NT2/D1 (cell line): Measurements from ENCODE around the gene MMP15.

ENCODE experiments used
- DNase-seq: peaks from one replicate; pipeline ENCODE4 v3.0.0-alpha.2; 2011; ENCODE audit warnings: low read depth, low spot score
- H3K27me3 ChIP-seq: 2 replicates; pipeline ENCODE4 v1.6.0; 2011; ENCODE audit warnings: mild to moderate bottlenecking; ENCODE audit not compliant: insufficient read length, insufficient read depth
- H3K36me3 ChIP-seq: 2 replicates; pipeline ENCODE4 v1.6.1; 2011; ENCODE audit warnings: mild to moderate bottlenecking, low read length, mixed read lengths; ENCODE audit not compliant: insufficient read depth, insufficient read length
- H3K4me1 ChIP-seq: 2 replicates; pipeline ENCODE4 v1.5.1; 2011; ENCODE audit not compliant: insufficient read depth, insufficient read length
- H3K4me3 ChIP-seq: 2 replicates; pipeline ENCODE4 v1.5.1; 2011; ENCODE audit warnings: low read depth; ENCODE audit not compliant: insufficient read length
- H3K9ac ChIP-seq: 2 replicates; pipeline ENCODE4 v1.6.0; 2011; ENCODE audit warnings: low read depth; ENCODE audit not compliant: insufficient read length
- H3K9me3 ChIP-seq: 2 replicates; pipeline ENCODE4 v1.5.1; 2011; ENCODE audit warnings: mild to moderate bottlenecking, low read length; ENCODE audit not compliant: insufficient read depth
- SUZ12 ChIP-seq: IDR thresholded peaks from 2 replicates; pipeline ENCODE4 v1.6.1; 2011; ENCODE audit not compliant: insufficient read length, insufficient read depth; ENCODE audit errors: extremely low read depth
- YY1 ChIP-seq: IDR thresholded peaks from 2 replicates; pipeline ENCODE4 v1.6.1; 2011; ENCODE audit not compliant: insufficient read length, insufficient read depth
- ZNF274 ChIP-seq: IDR thresholded peaks from 2 replicates; pipeline ENCODE4 v1.6.1; 2011; ENCODE audit warnings: mild to moderate bottlenecking, low read depth, low read length

Gene MMP15

GRCh38 chr16:58082381-58082780, 56.8 kb downstream of the MMP15 start:
- Histone ChIP-seq H3K4me3 (no peak overlapping the region), H3K9ac (no peak overlapping the region), H3K27me3 (no peaks in the 10 kb centered on the region), H3K4me1 (peaks cover 16% of the 10 kb centered on the region), H3K36me3 (no peaks in the 10 kb centered on the region), H3K9me3 (no peaks in the 10 kb centered on the region)
- no peak for TF ChIP-seq YY1
- TF ChIP-seq ZNF274: no peak
- no peak for TF ChIP-seq SUZ12
- DNase-seq: no peak

GRCh38 chr16:58084635-58085034, 59.1 kb downstream of the MMP15 start:
- TF ChIP-seq SUZ12: no peak
- no peak for TF ChIP-seq YY1
- no peak for TF ChIP-seq ZNF274
- no peak for DNase-seq

GRCh38 chr16:58085171-58085570, 59.6 kb downstream of the MMP15 start:
- TF ChIP-seq ZNF274 (no peak), YY1 (no peak), SUZ12 (no peak)
- no peak for DNase-seq
- Histone ChIP-seq H3K36me3 (no peaks in the 10 kb centered on the region), H3K9ac (no peak overlapping the region), H3K4me3 (no peak overlapping the region), H3K27me3 (no peaks in the 10 kb centered on the region), H3K4me1 (peaks cover 25% of the 10 kb centered on the region), H3K9me3 (no peaks in the 10 kb centered on the region)

More at GRCh38 chr16:58084635-58085034, 59.1 kb downstream of the MMP15 start:
- Histone ChIP-seq H3K4me3 (no peak overlapping the region), H3K27me3 (no peaks in the 10 kb centered on the region), H3K4me1 (peaks cover 25% of the 10 kb centered on the region), H3K9me3 (no peaks in the 10 kb centered on the region), H3K36me3 (no peaks in the 10 kb centered on the region), H3K9ac (no peak overlapping the region)

- no peaks in the 10 kb centered on the region for H3K9me3 ChIP-seq
- no peak for DNase-seq
- TF ChIP-seq YY1: no peak
- no peak for TF ChIP-seq ZNF274
- no peak for TF ChIP-seq SUZ12
- H3K4me3 ChIP-seq: no peak overlapping the region
- H3K9ac ChIP-seq: no peak overlapping the region
- no peaks in the 10 kb centered on the region for H3K36me3 ChIP-seq
- peaks cover 25% of the 10 kb centered on the region for H3K4me1 ChIP-seq
- H3K27me3 ChIP-seq: no peaks in the 10 kb centered on the region
Observed at GRCh38 chr16:58085584-58086251, 60.2 kb downstream of the MMP15 start.

- no peaks in the 10 kb centered on the region for H3K9me3 ChIP-seq
- DNase-seq: no peak
- H3K4me1 ChIP-seq: peaks cover 24% of the 10 kb centered on the region
- H3K27me3 ChIP-seq: no peaks in the 10 kb centered on the region
- peak overlapping the region; percentile 27 for H3K9ac ChIP-seq
- H3K4me3 ChIP-seq: no peak overlapping the region
- no peak for TF ChIP-seq SUZ12
- no peak for TF ChIP-seq YY1
- TF ChIP-seq ZNF274: no peak
- no peaks in the 10 kb centered on the region for H3K36me3 ChIP-seq
Observed at GRCh38 chr16:58086381-58087208, 61.0 kb downstream of the MMP15 start.

GRCh38 chr16:58087209-58087913, 61.8 kb downstream of the MMP15 start:
- Histone ChIP-seq H3K9ac (no peak overlapping the region), H3K4me1 (peaks cover 22% of the 10 kb centered on the region)

More at GRCh38 chr16:58087209-58087913, 61.8 kb downstream of the MMP15 start:
- H3K9me3 ChIP-seq: no peaks in the 10 kb centered on the region
- no peak for TF ChIP-seq ZNF274
- TF ChIP-seq YY1: no peak
- TF ChIP-seq SUZ12: no peak
- H3K4me3 ChIP-seq: no peak overlapping the region
- DNase-seq: no peak
- H3K36me3 ChIP-seq: no peaks in the 10 kb centered on the region
- H3K27me3 ChIP-seq: no peaks in the 10 kb centered on the region
